PFSK-1 (cell line): ENCODE measurements around the gene WDR20.

Experiments used
- POLR2AphosphoS5 ChIP-seq: IDR thresholded peaks from 2 replicates; pipeline ENCODE4 v1.6.1; 2012; ENCODE audit warnings: low read depth, mild to moderate bottlenecking, control low read depth, low read length, moderate library complexity
- SIN3A ChIP-seq: IDR thresholded peaks from 2 replicates; pipeline ENCODE4 v1.6.1; 2012; ENCODE audit warnings: mild to moderate bottlenecking, low read length, moderate library complexity, borderline replicate concordance; ENCODE audit not compliant: insufficient read depth
- TAF1 ChIP-seq: IDR thresholded peaks from 2 replicates; pipeline ENCODE4 v1.6.1; 2012; ENCODE audit warnings: low read length, control low read depth, borderline replicate concordance; ENCODE audit not compliant: insufficient read depth
- TF ChIP-seq, protein P1 (sequence below), 2 experiments: IDR thresholded peaks; 2 replicates each; pipeline versions ENCODE4 v1.6.1 to v1.8.0; 2011 to 2012; ENCODE audit warnings: low read depth in 2 of 2, low read length in 2 of 2, control low read depth in 1 of 2, inconsistent platforms in 1 of 2, mild to moderate bottlenecking in 1 of 2, moderate library complexity in 1 of 2; ENCODE audit not compliant: insufficient read depth in 1 of 2

- TF ChIP-seq, protein P1, sequence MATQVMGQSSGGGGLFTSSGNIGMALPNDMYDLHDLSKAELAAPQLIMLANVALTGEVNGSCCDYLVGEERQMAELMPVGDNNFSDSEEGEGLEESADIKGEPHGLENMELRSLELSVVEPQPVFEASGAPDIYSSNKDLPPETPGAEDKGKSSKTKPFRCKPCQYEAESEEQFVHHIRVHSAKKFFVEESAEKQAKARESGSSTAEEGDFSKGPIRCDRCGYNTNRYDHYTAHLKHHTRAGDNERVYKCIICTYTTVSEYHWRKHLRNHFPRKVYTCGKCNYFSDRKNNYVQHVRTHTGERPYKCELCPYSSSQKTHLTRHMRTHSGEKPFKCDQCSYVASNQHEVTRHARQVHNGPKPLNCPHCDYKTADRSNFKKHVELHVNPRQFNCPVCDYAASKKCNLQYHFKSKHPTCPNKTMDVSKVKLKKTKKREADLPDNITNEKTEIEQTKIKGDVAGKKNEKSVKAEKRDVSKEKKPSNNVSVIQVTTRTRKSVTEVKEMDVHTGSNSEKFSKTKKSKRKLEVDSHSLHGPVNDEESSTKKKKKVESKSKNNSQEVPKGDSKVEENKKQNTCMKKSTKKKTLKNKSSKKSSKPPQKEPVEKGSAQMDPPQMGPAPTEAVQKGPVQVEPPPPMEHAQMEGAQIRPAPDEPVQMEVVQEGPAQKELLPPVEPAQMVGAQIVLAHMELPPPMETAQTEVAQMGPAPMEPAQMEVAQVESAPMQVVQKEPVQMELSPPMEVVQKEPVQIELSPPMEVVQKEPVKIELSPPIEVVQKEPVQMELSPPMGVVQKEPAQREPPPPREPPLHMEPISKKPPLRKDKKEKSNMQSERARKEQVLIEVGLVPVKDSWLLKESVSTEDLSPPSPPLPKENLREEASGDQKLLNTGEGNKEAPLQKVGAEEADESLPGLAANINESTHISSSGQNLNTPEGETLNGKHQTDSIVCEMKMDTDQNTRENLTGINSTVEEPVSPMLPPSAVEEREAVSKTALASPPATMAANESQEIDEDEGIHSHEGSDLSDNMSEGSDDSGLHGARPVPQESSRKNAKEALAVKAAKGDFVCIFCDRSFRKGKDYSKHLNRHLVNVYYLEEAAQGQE (IDR thresholded peaks at IDR 0.05; ENCODE audit: insufficient read depth in 1 of 2, low read depth in 2 of 2, low read length in 2 of 2): no peak
- TF ChIP-seq TAF1 (no peak), POLR2AphosphoS5 (no peak), SIN3A (no peak)
Measured at GRCh38 chr14:102105369-102105768, 34.3 kb upstream of the WDR20 start.
